GM19397 (cell line): ENCODE measurements around the gene DUSP22.

Experiments
- ATAC-seq: cut with Tn5 transposase; IDR thresholded peaks from one replicate; pipeline ENCODE4 v1.9.1; 2021; ENCODE audit warnings: mild to moderate bottlenecking, moderate library complexity; ENCODE audit not compliant: unreplicated experiment

Gene DUSP22

GRCh38 chr6:336159-337114 is 44.1 kb downstream of the DUSP22 start:
- ATAC-seq = peak; percentile 30

DNA sequence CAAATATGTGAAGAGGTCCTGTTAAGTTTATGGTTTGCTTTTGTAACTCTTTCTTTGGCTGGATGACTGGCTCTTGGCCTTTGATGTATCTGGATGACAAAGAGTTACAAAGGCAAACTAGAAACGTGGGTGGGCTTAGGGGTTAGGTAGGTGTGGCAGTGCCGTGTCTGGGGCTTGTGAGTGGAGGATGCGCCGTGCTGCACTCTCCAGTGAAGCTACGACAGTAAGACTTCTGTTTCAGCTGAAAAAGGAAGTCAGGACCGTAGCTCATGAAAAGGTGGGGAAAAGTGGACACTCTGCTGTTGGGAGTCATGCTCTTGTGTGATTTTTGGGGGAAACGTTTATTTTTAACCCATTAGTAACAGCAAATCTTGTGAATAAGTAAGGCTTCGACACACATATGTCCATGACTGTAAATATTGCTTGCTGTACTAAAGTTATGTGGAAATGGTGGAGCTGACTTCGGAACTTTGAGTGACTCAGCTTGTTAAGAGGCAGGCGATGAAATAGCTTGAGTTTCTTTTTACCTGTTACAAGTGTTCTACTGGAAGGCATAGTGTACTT is 45.6 kb downstream of the DUSP22 start:
- ATAC-seq = no peak

GRCh38 chr6:338815-339262 is 46.6 kb downstream of the DUSP22 start:
- no peak for ATAC-seq

- no peak for ATAC-seq
These were observed 47.2 kb downstream of the DUSP22 start for GRCh38 chr6:339480-339879.

DNA sequence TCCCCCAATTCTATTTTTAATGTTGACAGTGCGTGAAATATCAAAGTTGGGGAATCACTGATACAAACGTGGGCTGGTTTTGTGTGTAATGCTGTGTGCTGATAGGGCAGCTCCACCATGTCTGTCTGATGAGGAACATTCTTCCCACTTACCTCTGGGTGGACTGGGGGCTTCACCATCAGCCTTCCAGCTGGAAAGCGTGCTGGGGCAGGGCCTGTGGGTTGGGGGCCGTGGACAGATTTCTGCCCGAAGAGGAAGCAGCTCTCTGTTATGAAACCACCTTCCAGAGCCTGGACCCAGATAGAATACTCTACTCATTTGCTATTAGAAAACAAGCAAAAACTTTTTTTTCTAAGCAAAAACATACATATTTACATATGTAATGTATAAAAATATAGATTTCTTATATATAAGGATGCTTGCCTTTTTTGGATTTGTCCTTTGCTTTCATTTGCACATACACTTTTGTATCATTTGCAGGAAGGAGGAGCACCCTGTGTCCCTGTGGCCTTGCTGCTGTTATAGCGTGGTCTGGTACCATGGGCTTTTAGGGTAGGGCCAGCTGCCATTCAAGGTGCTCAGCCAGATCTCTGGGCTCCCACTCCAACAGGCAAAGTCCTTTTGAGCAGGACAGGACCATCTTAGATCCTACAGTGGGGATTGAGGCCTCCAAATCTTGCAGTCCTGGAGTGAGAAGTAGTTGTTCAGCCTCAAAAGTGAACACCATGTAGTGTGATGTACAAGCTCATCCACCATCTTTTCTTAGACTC is 48.1 kb downstream of the DUSP22 start:
- no peak for ATAC-seq

- ATAC-seq = peak; percentile 39
These were observed 48.9 kb downstream of the DUSP22 start for GRCh38 chr6:340991-341827.

DNA sequence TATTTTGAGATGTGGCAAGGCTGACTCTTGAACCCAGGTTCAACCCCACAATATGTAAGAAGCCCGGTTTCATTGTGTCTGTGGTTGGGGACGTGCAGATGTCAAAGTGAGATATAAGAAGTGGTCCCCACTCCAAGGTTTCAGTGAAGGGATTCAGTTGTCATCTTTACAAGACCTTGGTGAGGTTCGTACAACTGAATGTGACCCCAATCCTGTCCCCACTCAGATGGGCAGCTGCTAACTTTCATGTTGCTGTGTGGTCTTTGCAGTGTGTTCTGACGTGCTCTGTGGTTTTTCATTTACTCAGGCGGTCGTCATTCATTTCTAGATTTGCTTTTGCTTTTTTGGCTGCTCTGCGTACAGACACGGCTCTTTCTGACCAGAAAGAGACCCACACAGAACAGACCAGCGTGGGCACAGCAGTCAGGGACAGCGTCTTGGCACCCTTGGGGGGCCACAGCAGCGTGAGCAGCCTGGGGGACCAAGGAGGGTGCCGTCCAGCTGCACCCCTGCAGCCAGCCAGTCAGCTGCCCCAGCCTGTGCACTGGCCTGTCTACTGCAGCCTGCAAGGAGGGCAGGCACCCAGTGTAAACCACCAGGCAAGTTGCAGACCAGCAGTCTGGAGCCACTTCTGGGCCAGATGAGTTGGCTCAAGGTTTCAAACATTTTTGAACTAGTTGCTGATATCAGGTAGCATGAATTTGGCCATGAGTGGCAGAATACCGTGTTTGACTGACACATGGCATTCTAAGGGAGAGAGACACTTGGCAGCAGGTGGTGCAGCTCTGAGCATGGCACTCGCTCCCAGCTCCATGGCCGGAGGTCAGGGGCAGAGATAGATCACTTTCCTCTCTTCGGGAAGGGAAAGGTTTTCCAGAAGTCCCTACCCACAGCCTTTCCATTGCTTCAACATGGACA is 49.9 kb downstream of the DUSP22 start:
- peak; percentile 44 for ATAC-seq

- ATAC-seq = no peak
These were observed 50.5 kb downstream of the DUSP22 start for GRCh38 chr6:342832-343179.

GRCh38 chr6:343226-343935 is 51.1 kb downstream of the DUSP22 start:
- no peak for ATAC-seq

GRCh38 chr6:343960-344815 is 51.9 kb downstream of the DUSP22 start:
- ATAC-seq = no peak

- ATAC-seq = no peak
These were observed 52.6 kb downstream of the DUSP22 start for GRCh38 chr6:344816-345340.

GRCh38 chr6:345747-346385 is 53.6 kb downstream of the DUSP22 start:
- ATAC-seq = no peak

GRCh38 chr6:346386-347030 is 54.2 kb downstream of the DUSP22 start:
- ATAC-seq = no peak

DNA sequence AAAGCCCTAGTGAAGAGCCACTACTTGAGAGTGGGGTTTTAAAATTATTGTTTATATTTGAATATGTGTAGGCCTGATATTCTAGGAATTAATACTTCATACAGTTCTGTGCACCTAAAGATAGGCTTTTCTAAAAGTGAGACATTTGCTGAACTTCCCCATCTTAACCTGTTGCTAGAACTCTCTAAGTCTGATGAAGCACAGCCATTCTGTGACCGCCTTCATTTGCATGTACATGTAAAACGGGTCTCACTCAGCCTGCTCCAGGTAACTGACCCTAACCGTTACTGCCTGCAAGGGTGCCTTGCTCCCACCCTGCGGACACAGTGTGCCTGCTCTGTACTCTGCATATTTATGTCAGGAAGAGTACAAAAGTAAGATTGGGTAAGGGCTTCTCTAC is 54.9 kb downstream of the DUSP22 start:
- peak; percentile 84 for ATAC-seq

GRCh38 chr6:347951-348859 is 55.9 kb downstream of the DUSP22 start:
- no peak for ATAC-seq

- ATAC-seq = no peak
These were observed 56.6 kb downstream of the DUSP22 start for GRCh38 chr6:348860-349396.
